Measurements from ENCODE around the gene ANKS6. TPM values are rescaled to one million over a fixed set of nuclear protein-coding genes. Genes with fewer than 3 reads are reported as not detected.

The ANKS6 gene
- total RNA-seq, 4 donors from 2014 or later, result 7.0 to 37.8 (median 10.3) TPM

DNA sequence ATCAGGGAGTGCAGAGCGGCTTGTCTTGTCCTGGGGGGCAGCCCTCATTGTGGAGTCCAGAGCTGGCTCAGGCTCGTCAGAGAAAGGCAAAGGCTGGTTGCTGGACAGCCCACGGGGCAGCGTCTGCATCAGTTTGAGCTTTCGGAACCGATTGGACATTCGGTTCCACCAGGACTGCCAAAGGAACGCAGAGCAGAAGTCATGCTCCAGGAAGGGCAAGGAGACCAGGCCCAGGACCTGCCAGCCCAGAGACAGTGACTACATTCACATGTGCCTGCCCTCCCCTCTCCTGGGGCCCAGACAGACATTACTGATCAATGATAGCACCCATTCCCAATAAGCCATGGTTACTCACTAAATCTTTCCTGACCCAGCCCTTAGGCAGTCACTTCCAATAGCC is 18.1 kb downstream of the ANKS6 start:
- Histone ChIP-seq H3K4me3 (no peak overlapping the region), H3K36me3 (peaks cover 22% of the 10 kb centered on the region), H3K27ac (no peak overlapping the region), H3K4me1 (peaks cover 11% of the 10 kb centered on the region), H3K27me3 (no peaks in the 10 kb centered on the region), H3K9me3 (no peaks in the 10 kb centered on the region)
- 98% methylated on average over 8 of the region's 8 CpGs for WGBS
- no peak for TF ChIP-seq POLR2A (IDR thresholded peaks at IDR 0.05)
- TF ChIP-seq, protein P1, sequence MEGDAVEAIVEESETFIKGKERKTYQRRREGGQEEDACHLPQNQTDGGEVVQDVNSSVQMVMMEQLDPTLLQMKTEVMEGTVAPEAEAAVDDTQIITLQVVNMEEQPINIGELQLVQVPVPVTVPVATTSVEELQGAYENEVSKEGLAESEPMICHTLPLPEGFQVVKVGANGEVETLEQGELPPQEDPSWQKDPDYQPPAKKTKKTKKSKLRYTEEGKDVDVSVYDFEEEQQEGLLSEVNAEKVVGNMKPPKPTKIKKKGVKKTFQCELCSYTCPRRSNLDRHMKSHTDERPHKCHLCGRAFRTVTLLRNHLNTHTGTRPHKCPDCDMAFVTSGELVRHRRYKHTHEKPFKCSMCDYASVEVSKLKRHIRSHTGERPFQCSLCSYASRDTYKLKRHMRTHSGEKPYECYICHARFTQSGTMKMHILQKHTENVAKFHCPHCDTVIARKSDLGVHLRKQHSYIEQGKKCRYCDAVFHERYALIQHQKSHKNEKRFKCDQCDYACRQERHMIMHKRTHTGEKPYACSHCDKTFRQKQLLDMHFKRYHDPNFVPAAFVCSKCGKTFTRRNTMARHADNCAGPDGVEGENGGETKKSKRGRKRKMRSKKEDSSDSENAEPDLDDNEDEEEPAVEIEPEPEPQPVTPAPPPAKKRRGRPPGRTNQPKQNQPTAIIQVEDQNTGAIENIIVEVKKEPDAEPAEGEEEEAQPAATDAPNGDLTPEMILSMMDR (IDR thresholded peaks at IDR 0.05), result no peak
- TF ChIP-seq EP300 (IDR thresholded peaks at IDR 0.05), result no peak
- no peak for TF ChIP-seq POLR2AphosphoS5 (IDR thresholded peaks at IDR 0.05)
- no peak for DNase-seq (ENCODE audit: low spot score in 2 of 2)

DNA sequence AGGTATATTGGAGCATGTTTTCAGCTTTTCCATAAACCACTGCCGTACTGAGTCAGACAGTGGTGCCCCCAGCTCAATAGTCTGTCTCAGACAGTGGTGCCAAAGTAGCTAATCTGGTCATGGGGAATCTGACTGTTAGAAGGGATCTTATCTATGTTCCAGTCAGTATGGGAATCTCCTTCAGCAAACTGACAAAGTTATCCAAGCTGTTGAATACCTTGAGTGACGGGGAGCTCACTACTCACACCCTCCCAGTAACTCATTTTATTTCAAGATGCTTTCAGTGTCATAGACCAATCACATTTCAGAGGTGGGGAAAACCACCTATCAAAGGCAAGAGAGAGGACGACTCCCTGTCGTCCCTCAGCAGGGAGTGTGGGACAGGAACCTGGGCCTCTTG is 18.7 kb downstream of the ANKS6 start:
- DNase-seq (ENCODE audit: low spot score in 2 of 2), result no peak
- Histone ChIP-seq H3K9me3 (no peaks in the 10 kb centered on the region), H3K4me1 (peaks cover 9% of the 10 kb centered on the region), H3K4me3 (no peak overlapping the region), H3K36me3 (peaks cover 29% of the 10 kb centered on the region), H3K27me3 (no peaks in the 10 kb centered on the region), H3K27ac (no peak overlapping the region)
- WGBS, result 95% methylated on average over 4 of the region's 4 CpGs
- TF ChIP-seq EP300 (IDR thresholded peaks at IDR 0.05) (no peak), POLR2A (IDR thresholded peaks at IDR 0.05) (no peak), POLR2AphosphoS5 (IDR thresholded peaks at IDR 0.05) (no peak)
- TF ChIP-seq, protein P1 (IDR thresholded peaks at IDR 0.05), result no peak

DNA sequence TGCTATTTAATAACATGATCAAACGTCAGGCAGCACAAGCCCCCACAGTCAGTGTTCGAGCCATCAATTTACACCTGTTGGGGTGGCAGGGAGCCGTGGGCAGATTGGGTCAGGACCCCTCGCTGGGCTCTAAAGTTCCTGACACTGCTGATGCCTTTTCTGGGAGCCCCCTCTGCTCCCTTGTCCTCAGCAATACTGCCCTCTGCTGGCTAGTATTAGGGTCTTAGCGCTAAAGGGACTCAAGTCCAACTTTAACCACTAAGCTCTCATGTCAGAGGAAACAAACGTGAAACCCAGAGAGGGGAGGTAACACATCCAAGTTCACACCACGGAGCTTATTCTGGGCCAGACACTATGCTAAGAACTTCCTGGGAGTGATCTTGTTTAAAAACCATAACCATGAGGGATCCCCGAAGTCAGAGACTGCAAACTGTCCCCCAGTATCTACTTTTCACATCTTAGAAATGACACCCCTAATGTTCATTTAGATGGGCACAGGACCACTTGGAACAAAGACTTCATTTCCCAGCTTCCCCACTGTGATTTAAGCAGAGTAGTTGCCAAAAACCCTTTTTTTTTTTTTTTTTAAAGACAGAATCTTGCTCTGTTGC is 20.4 kb downstream of the ANKS6 start:
- H3K4me1 ChIP-seq, result no peaks in the 10 kb centered on the region
- DNase-seq (ENCODE audit: low spot score in 2 of 2), result no peak
- no peak overlapping the region for H3K27ac ChIP-seq
- H3K27me3 ChIP-seq, result no peaks in the 10 kb centered on the region
- no peak overlapping the region for H3K4me3 ChIP-seq
- H3K36me3 ChIP-seq, result peaks cover 40% of the 10 kb centered on the region
- 58% methylated on average over 8 of the region's 8 CpGs for WGBS
- no peak for TF ChIP-seq POLR2AphosphoS5 (IDR thresholded peaks at IDR 0.05)
- TF ChIP-seq, protein P1 (IDR thresholded peaks at IDR 0.05), result peak in 1 of 2 donors; percentile 41
- no peaks in the 10 kb centered on the region for H3K9me3 ChIP-seq

DNA sequence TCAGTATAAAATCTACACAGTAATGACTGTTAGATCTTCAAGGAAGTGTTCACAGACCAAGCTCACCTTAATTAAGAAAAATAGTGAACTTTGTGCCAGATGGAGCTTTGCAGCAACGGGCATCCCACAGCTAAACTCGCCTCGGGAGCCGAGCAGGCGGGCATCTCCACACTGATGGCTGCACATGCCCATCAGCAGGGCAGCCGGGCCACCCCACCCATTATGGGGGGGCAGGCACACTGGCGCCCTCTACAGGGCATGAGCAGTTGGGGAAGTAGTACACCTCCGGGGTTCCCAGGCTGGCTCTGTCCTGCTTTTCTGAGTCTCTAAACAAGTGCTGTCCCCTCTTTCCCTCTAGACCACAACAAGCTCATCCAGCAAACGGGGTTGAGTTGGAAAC is 21.6 kb downstream of the ANKS6 start:
- no peaks in the 10 kb centered on the region for H3K9me3 ChIP-seq
- no peak for DNase-seq (ENCODE audit: low spot score in 2 of 2)
- no peaks in the 10 kb centered on the region for H3K27me3 ChIP-seq
- no peak overlapping the region for H3K4me3 ChIP-seq
- H3K27ac ChIP-seq, result no peak overlapping the region
- WGBS, result 95% methylated on average over 6 of the region's 9 CpGs
- no peaks in the 10 kb centered on the region for H3K4me1 ChIP-seq
- peaks cover 50% of the 10 kb centered on the region for H3K36me3 ChIP-seq
- TF ChIP-seq POLR2AphosphoS5 (IDR thresholded peaks at IDR 0.05) (no peak), POLR2A (IDR thresholded peaks at IDR 0.05) (no peak), EP300 (IDR thresholded peaks at IDR 0.05) (no peak)
- TF ChIP-seq, protein P1 (IDR thresholded peaks at IDR 0.05), result no peak

DNA sequence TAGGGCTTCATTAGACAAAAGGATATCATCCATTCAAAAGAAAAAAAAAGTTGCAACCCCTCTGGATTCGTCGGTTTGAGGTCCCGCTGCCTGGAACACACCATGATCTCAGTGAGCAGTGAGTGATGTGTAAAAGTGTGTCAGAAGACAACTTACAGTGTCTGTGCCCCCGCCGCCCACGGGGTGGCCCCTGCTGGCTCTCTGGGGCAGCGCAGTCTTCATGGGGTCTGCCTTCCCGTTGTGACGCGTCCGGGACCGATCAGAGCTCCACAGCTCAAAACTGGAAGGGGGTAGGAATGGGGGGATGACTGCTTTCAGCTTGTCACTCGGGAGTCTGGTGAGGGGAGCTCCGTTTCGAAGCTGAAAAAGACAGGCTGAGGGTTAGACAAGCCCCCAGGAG is 22.6 kb downstream of the ANKS6 start:
- WGBS, result 93% methylated on average over 15 of the region's 15 CpGs
- TF ChIP-seq, protein P1 (IDR thresholded peaks at IDR 0.05), result no peak
- no peak for TF ChIP-seq EP300 (IDR thresholded peaks at IDR 0.05)
- no peak for TF ChIP-seq POLR2A (IDR thresholded peaks at IDR 0.05)
- TF ChIP-seq POLR2AphosphoS5 (IDR thresholded peaks at IDR 0.05), result no peak
- peaks cover 52% of the 10 kb centered on the region for H3K36me3 ChIP-seq

More for the DNA sequence above, 22.6 kb downstream of the ANKS6 start:
- no peak overlapping the region for H3K27ac ChIP-seq
- H3K4me3 ChIP-seq, result no peak overlapping the region
- H3K9me3 ChIP-seq, result no peaks in the 10 kb centered on the region
- no peaks in the 10 kb centered on the region for H3K4me1 ChIP-seq
- H3K27me3 ChIP-seq, result no peaks in the 10 kb centered on the region
- DNase-seq (ENCODE audit: low spot score in 2 of 2), result no peak
